Coronary artery (tissue), 2 donors: ENCODE data around the gene FBXO24.

Experiments
- DNase-seq: peaks from one replicate; pipeline ENCODE4 v3.0.0-alpha.2; 2017; ENCODE audit warnings: low spot score
- H3K27ac ChIP-seq, 2 donors: fragments of 200-600 bp; sonication (generic); one replicate each; pipeline ENCODE4 v1.5.1; 2016 to 2019
- H3K4me3 ChIP-seq: fragments of 200-600 bp; sonication (generic); 2 replicates; pipeline ENCODE4 v1.5.1; 2016; ENCODE audit warnings: mild to moderate bottlenecking, moderate library complexity
- TF ChIP-seq, protein P1 (sequence below): fragments of 200-600 bp; sonication (generic); IDR thresholded peaks from one replicate; pipeline ENCODE4 v1.5.1; 2019; ENCODE audit warnings: antibody characterized with exemption

Gene FBXO24

DNA sequence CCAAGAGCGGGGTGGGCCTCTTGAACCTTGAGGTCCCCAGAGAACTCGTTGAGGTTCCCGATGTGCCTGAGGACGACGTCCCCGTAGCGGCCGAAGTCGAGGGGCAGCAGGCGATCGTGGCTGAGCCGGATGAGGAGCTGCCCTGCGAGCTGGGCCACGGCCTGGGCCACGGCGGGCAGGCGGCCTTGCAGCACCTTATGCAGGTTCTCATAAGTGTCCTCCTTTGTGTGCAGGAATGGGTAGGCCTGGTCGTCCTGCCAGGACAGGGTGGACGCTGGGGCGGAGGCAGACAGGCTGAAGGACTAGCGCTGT lies 41.1 kb downstream of the FBXO24 start:
- no peak for DNase-seq
- Histone ChIP-seq H3K4me3 (no peak overlapping the region), H3K27ac (no peak overlapping the region)
- TF ChIP-seq, protein P1, sequence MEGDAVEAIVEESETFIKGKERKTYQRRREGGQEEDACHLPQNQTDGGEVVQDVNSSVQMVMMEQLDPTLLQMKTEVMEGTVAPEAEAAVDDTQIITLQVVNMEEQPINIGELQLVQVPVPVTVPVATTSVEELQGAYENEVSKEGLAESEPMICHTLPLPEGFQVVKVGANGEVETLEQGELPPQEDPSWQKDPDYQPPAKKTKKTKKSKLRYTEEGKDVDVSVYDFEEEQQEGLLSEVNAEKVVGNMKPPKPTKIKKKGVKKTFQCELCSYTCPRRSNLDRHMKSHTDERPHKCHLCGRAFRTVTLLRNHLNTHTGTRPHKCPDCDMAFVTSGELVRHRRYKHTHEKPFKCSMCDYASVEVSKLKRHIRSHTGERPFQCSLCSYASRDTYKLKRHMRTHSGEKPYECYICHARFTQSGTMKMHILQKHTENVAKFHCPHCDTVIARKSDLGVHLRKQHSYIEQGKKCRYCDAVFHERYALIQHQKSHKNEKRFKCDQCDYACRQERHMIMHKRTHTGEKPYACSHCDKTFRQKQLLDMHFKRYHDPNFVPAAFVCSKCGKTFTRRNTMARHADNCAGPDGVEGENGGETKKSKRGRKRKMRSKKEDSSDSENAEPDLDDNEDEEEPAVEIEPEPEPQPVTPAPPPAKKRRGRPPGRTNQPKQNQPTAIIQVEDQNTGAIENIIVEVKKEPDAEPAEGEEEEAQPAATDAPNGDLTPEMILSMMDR = no peak

DNA sequence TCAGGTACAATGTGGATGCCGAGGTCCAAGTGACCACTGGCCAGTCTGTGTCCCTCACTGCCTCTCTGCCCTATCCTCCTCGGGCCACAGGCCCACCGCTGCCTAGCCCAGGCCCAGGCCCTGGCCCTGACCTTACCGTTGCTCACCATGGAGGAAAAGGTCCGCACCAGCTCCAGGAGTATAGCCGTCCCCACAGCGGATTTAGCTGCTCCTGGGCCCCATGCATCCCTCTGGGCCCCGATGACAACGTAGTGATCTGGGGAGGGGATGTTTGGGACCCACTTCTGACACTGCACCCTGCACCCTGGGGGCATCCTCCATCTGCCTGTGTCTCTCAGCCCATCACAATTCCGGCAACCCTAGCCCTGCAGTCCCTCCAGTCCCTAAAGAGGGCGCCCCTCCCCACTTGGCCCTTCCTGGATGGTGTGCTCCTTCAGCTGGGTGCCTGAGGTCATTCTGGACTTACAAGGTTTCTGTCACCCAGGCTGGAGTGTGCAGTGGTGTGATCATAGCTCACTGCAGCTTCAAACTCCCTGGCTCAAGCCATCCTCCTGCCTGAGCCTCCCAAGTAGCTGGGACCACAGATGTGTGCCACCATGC lies 43.1 kb downstream of the FBXO24 start:
- TF ChIP-seq, protein P1 = no peak
- no peak for DNase-seq
- Histone ChIP-seq H3K27ac (no peak overlapping the region), H3K4me3 (no peak overlapping the region)

DNA sequence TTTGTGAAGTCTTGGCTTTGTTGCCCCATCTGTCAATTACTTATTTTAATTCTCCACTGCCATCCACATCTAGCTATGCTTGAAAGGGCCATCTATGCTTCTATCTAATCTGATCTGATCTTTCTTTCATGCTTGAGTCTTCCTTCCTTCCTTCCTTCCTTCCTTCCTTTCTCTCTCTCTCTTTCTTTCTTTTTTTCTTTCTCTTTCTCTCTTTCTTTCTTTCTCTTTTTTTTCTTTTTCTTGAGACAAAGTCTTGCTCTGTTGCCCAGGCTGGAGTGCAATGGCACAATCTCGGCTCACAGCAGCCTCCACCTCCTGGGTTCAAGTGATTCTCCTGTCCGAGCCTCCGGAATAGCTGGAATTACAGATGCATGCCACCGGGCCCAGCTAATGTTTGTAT lies 43.9 kb downstream of the FBXO24 start:
- TF ChIP-seq, protein P1 = no peak
- no peak for DNase-seq
- H3K27ac ChIP-seq = no peak overlapping the region
- H3K4me3 ChIP-seq = no peak overlapping the region

DNA sequence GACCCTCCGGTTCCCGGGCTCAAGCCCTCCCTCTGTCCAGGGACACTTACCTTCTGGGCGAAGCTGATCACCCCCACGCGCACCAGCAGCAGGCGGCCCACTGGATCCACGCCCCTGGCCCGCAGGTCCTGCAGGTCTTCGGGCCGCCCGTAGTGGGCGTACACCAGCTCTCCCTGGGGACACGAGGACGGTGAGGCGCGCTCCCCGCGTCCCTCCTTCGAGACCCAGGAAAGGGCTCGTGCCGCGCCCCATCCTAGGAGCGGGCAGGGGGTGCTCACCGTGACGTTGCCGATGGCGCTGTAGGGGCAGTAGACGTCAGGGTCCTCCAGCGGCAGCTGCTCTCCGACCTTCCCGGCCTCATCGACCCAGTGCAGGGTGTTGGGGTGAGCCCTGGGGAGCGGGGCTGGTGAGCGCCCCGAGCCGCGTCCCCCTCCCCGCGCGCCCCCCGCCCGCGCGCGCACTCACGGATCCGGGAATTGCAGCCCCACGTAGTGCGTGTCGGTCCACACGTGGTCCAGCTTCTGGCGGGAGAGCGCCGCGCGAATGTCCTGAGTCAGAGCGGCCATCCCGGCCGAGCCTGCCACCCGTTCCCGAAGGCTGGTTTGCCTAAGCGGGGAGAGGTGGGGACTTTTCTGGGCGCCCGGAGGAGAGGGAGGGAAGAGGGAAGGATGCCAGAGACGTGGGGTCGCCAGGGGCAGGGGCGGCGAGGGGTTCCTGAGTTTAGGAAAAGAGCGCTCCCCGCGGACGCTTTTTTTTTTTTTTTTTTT lies 47.0 kb downstream of the FBXO24 start:
- TF ChIP-seq, protein P1 = no peak
- peak overlapping the region; percentile 72 for H3K4me3 ChIP-seq
- no peak overlapping the region for H3K27ac ChIP-seq
- DNase-seq = no peak

DNA sequence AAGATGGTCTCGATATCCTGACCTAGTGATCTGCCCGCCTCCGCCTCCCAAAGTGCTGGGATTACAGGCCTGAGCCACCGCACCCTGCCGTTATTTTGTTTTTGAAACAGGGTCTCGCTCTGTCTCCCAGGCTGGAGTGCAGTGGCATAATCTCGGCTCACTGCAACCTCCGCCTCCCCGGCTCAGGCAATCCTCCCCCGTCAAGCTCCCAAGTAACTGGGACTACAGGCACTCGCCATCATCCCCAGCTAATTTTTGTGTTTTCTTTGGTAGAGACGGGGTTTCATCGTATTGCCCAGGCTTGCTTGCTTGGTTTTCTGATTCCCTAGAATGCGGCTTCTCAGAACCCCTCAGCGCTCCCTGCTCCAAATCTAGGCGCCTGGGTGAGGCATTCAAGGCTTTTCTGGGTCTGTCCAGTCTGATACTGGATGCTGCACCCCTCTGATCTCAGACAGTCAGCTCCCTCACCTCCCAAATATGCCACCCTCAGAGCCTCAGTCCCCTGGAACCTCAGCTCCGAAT lies 53.9 kb downstream of the FBXO24 start:
- TF ChIP-seq, protein P1 = no peak
- H3K27ac ChIP-seq = no peak overlapping the region
- DNase-seq = no peak
- H3K4me3 ChIP-seq = no peak overlapping the region

DNA sequence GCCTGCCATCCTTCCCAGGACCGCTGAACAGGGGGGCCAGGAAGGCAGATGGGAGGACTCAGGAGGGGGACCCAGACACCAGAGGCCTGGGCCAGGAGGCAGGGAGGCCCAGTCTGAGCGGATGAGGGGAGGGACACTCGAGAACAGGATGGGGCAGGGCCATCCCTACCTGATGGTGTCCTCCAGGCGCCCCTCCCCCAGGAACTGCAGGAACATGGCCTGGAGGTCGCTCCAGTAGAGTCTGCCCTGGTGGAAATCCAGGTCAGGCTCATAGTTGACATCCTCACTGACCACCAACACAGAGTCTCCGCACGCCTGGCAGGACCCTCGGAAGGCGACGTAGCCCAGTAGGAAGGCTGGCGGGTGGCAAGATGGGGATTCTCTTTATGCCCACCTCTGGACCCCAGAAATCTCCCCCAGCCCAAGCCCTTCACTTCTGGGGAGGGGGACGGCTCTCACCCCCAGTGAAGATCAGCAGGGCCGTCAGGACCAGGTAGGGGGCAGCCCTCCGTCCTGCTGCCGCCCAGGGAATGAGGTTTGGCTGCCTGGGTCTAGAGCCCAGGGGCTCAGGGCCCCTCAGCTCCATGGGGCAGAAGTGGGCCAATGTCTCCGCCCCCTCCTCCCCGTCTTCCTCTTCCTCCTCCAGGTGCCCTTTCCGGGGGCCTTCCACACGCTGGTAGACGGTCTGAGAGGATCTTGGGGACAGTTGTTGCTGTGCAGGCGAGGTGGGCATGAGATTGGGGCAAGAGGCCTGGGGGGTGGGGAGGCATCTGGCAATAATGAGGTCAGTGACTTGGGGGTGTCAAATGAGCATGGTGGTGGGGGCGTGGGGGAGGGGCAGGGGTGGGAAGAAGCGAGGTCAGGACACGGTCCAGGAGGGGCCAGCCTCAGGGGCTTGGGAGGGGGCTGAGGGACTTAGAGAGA lies 54.7 kb downstream of the FBXO24 start:
- TF ChIP-seq, protein P1 = no peak
- DNase-seq = no peak
- no peak overlapping the region for H3K27ac ChIP-seq

More for the DNA sequence above, 54.7 kb downstream of the FBXO24 start:
- H3K4me3 ChIP-seq = no peak overlapping the region
